DOHH2 (cell line): ENCODE measurements around the gene SRRD.

Experiments
- H3F3A ChIP-seq: fragments of 200-600 bp; sonication (generic), shearing (Covaris generic); 2 replicates; pipeline ENCODE4 v1.6.0; 2016; ENCODE audit warnings: antibody characterized with exemption, mild to moderate bottlenecking; ENCODE audit not compliant: control insufficient read depth, insufficient read depth
- H3K27ac ChIP-seq: fragments of 200-600 bp; sonication (generic); 2 replicates; pipeline ENCODE4 v1.5.1; 2014; ENCODE audit warnings: low read depth, mild to moderate bottlenecking, low read length, moderate library complexity
- H3K27me3 ChIP-seq: fragments of 200-600 bp; sonication (generic); 2 replicates; pipeline ENCODE4 v1.6.1; 2014; ENCODE audit warnings: mild to moderate bottlenecking, low read length, mixed read lengths; ENCODE audit not compliant: control insufficient read depth
- H3K36me3 ChIP-seq: fragments of 200-600 bp; sonication (generic); 2 replicates; pipeline ENCODE4 v1.6.1; 2014; ENCODE audit warnings: mild to moderate bottlenecking, low read length, moderate library complexity, mixed read lengths; ENCODE audit not compliant: control insufficient read depth
- H3K4me1 ChIP-seq: fragments of 200-600 bp; sonication (generic); 2 replicates; pipeline ENCODE4 v1.6.1; 2014; ENCODE audit warnings: mild to moderate bottlenecking, low read length, mixed read lengths; ENCODE audit not compliant: control insufficient read depth
- H3K4me2 ChIP-seq: fragments of 200-600 bp; sonication (generic); 2 replicates; pipeline ENCODE4 v1.6.0; 2014; ENCODE audit warnings: mild to moderate bottlenecking, low read length, moderate library complexity
- H3K4me3 ChIP-seq: fragments of 200-600 bp; sonication (generic); 2 replicates; pipeline ENCODE4 v1.5.1; 2014; ENCODE audit warnings: mild to moderate bottlenecking, low read length, mixed read lengths
- H3K79me2 ChIP-seq: fragments of 200-600 bp; sonication (generic); 2 replicates; pipeline ENCODE4 v1.6.1; 2014; ENCODE audit warnings: mild to moderate bottlenecking, low read length, mixed read lengths; ENCODE audit not compliant: control insufficient read depth
- H3K9me2 ChIP-seq: fragments of 200-600 bp; sonication (generic); replicated peaks from 2 replicates; pipeline ENCODE4 v1.6.1; 2014; ENCODE audit warnings: mild to moderate bottlenecking, low read length, mixed read lengths; ENCODE audit not compliant: control insufficient read depth
- H3K9me3 ChIP-seq: fragments of 200-600 bp; sonication (generic); 2 replicates; pipeline ENCODE4 v1.6.1; 2014; ENCODE audit warnings: antibody characterized with exemption, low read length, mixed read lengths; ENCODE audit not compliant: control insufficient read depth, insufficient read depth
- H4K20me1 ChIP-seq: fragments of 200-600 bp; sonication (generic); 2 replicates; pipeline ENCODE4 v1.6.0; 2014; ENCODE audit warnings: low read depth, mild to moderate bottlenecking, antibody characterized with exemption, low read length, moderate library complexity; ENCODE audit not compliant: control insufficient read depth, insufficient read depth
- EZH2phosphoT487 ChIP-seq: fragments of 200-600 bp; sonication (generic); IDR thresholded peaks from 2 replicates; pipeline ENCODE4 v1.6.1; 2017; ENCODE audit warnings: borderline replicate concordance, mild to moderate bottlenecking, antibody characterized with exemption, low read length, moderate library complexity, mixed read lengths
- TF ChIP-seq, protein P1 (sequence below): fragments of 200-600 bp; sonication (generic); IDR thresholded peaks from one replicate; pipeline ENCODE4 v1.5.1; 2014; ENCODE audit warnings: antibody characterized with exemption, mild to moderate bottlenecking, low read depth, low read length; ENCODE audit not compliant: poor library complexity, severe bottlenecking

The SRRD gene

DNA sequence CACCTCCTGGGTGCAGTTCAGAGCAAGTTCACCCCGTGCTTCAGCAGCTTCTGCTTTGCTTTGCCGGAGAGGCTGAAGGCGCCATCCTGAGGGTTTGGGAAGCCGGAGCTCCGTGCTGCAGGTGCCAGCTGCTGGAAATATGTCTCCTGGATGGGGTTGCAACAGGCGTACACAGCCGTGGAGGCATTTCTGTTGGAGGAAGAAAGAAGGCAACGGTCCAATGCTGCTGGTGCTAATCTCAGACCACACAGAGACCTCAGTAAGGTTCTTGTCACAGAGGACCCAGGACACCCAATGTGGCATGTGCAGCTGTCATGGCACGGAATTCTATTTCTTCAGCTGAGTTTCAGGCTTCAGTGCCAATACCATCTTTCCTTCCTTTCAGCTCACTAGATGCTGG, 30.5 kb upstream of the SRRD start:
- Histone ChIP-seq H3K79me2 (peaks cover 20% of the 10 kb centered on the region), H3K9me2 (no peaks in the 10 kb centered on the region), H3K36me3 (peaks cover 67% of the 10 kb centered on the region), H3K27me3 (no peaks in the 10 kb centered on the region), H3K9me3 (no peaks in the 10 kb centered on the region), H3K4me3 (no peak overlapping the region), H3K27ac (no peak overlapping the region), H4K20me1 (no peaks in the 10 kb centered on the region), H3F3A (0 out of 2 replicates have a peak, but pooled peaks cover 3% of the 10 kb centered on the region), H3K4me1 (no peaks in the 10 kb centered on the region), H3K4me2 (no peak overlapping the region)
- no peak for TF ChIP-seq EZH2phosphoT487
- TF ChIP-seq, protein P1, sequence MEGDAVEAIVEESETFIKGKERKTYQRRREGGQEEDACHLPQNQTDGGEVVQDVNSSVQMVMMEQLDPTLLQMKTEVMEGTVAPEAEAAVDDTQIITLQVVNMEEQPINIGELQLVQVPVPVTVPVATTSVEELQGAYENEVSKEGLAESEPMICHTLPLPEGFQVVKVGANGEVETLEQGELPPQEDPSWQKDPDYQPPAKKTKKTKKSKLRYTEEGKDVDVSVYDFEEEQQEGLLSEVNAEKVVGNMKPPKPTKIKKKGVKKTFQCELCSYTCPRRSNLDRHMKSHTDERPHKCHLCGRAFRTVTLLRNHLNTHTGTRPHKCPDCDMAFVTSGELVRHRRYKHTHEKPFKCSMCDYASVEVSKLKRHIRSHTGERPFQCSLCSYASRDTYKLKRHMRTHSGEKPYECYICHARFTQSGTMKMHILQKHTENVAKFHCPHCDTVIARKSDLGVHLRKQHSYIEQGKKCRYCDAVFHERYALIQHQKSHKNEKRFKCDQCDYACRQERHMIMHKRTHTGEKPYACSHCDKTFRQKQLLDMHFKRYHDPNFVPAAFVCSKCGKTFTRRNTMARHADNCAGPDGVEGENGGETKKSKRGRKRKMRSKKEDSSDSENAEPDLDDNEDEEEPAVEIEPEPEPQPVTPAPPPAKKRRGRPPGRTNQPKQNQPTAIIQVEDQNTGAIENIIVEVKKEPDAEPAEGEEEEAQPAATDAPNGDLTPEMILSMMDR = no peak

DNA sequence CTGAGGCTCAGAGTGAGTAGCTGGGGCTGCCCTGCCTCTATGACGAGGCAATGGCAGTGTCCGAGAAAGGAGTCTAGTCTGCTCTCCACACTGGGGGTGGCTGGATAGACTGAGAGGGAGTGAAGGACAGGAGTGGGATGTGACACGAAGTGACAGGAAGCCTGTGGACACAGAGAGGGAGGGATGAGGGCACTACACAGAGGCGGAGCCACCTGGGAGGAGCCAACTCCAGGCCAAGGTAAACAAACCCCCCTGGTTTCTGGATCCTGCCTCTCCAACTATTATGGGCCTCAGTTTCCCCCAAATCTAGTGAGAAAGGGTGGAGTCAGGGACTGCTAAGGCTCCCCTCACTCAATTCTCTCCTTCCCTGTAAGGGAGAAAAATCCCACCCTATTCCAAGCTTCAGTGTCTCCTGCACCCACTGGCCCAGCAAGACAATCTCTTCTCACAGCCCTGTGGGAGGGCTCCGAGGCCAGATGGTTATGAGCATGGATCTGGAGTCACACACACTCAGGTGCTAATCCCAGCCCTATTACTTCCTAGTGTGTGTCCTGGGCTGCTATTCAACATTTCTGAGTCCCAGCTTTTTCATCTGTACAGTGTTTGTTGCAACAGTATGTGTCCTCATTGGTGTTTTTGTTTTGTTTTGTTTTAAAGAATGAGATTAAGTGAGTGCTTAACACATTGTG, 29.7 kb upstream of the SRRD start:
- Histone ChIP-seq H3K36me3 (peaks cover 75% of the 10 kb centered on the region), H3K9me3 (no peaks in the 10 kb centered on the region), H3K4me3 (no peak overlapping the region), H3K4me1 (no peaks in the 10 kb centered on the region), H3K79me2 (peaks cover 26% of the 10 kb centered on the region), H3K27ac (no peak overlapping the region), H3K4me2 (no peak overlapping the region), H3K27me3 (no peaks in the 10 kb centered on the region), H3F3A (0 out of 2 replicates have a peak, but pooled peaks cover 3% of the 10 kb centered on the region), H4K20me1 (no peaks in the 10 kb centered on the region), H3K9me2 (no peaks in the 10 kb centered on the region)
- TF ChIP-seq, protein P1 = no peak
- TF ChIP-seq EZH2phosphoT487 = no peak

DNA sequence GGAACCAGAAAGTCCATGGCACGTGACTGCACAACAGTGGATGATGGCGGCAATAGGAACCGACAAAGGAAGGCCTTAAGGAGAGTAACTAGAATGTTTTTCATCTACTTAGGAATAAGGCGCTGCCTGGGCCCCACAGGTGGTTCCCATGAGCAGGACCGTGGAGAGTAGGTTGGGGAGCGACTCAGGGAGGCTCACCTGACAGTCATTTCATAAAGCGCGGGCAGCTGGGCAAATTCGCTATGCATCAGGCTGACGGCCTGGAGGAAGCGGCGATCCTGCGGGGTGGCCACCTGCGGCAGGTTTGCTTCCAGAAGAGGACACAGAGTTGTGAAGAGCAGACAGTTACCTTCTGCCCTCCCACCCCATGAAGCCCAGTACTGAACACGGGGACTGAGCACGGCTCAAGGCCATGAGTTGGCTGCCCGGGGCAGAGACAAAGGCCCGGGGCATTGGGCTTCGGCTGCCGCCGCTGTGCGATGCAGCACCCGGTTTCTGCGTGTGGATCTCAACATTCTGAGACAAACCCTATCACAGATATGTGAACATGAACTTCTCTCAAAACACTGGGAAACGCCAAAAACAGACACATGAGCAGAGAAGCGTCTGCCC, 25.9 kb upstream of the SRRD start:
- Histone ChIP-seq H3K9me3 (no peaks in the 10 kb centered on the region), H3F3A (no peaks in the 10 kb centered on the region), H3K4me2 (no peak overlapping the region), H3K79me2 (peaks cover 65% of the 10 kb centered on the region), H3K27ac (no peak overlapping the region), H3K4me1 (no peaks in the 10 kb centered on the region), H3K9me2 (no peaks in the 10 kb centered on the region), H3K4me3 (no peak overlapping the region), H3K27me3 (no peaks in the 10 kb centered on the region), H3K36me3 (peaks cover 78% of the 10 kb centered on the region), H4K20me1 (peaks cover 9% of the 10 kb centered on the region)
- no peak for TF ChIP-seq EZH2phosphoT487
- TF ChIP-seq, protein P1 = no peak
